Measurements from ENCODE around the gene RNF8. TPM values are rescaled to one million over a fixed set of nuclear protein-coding genes. Genes with fewer than 3 reads are reported as not detected.
"Not testable (repeated sequence)": the region's sequence is repeated elsewhere in the genome, so short reads cannot be mapped to it uniquely, and the experiment has no call there.

Gene RNF8

GRCh38 chr6:37435816-37436215 lies 82.0 kb downstream of the RNF8 start:
- no peak overlapping the region for H3K4me3 ChIP-seq (ENCODE audit: low read length)
- no peak overlapping the region for H3K4me2 ChIP-seq (ENCODE audit: low read length)
- H3K36me3 ChIP-seq (ENCODE audit: insufficient read depth, low read length): peaks cover 18% of the 10 kb centered on the region
- peaks cover 21% of the 10 kb centered on the region for H3K4me1 ChIP-seq (ENCODE audit: control insufficient read depth, insufficient read depth, low read length)
- H3K9ac ChIP-seq (ENCODE audit: low read depth, low read length): no peak overlapping the region
- H3K27me3 ChIP-seq (ENCODE audit: control insufficient read depth, insufficient read depth, low read length): no peaks in the 10 kb centered on the region
- H3K9me3 ChIP-seq (replicated peaks; ENCODE audit: low read length): no peaks in the 10 kb centered on the region

- Histone ChIP-seq H3K4me1 (ENCODE audit: control insufficient read depth, insufficient read depth, low read length) (peaks cover 25% of the 10 kb centered on the region), H3K27me3 (ENCODE audit: control insufficient read depth, insufficient read depth, low read length) (no peaks in the 10 kb centered on the region), H3K4me2 (ENCODE audit: low read length) (no peak overlapping the region), H3K9ac (ENCODE audit: low read depth, low read length) (no peak overlapping the region), H3K4me3 (ENCODE audit: low read length) (no peak overlapping the region), H3K36me3 (ENCODE audit: insufficient read depth, low read length) (peaks cover 21% of the 10 kb centered on the region), H3K9me3 (replicated peaks; ENCODE audit: low read length) (no peaks in the 10 kb centered on the region)
Measured at GRCh38 chr6:37438930-37439329, 85.1 kb downstream of the RNF8 start.

- Histone ChIP-seq H3K36me3 (ENCODE audit: insufficient read depth, low read length) (peaks cover 36% of the 10 kb centered on the region), H3K4me3 (ENCODE audit: low read length) (no peak overlapping the region), H3K9ac (ENCODE audit: low read depth, low read length) (no peak overlapping the region), H3K4me2 (ENCODE audit: low read length) (no peak overlapping the region), H3K9me3 (replicated peaks; ENCODE audit: low read length) (no peaks in the 10 kb centered on the region), H3K4me1 (ENCODE audit: control insufficient read depth, insufficient read depth, low read length) (peaks cover 14% of the 10 kb centered on the region), H3K27me3 (ENCODE audit: control insufficient read depth, insufficient read depth, low read length) (no peaks in the 10 kb centered on the region)
Measured at GRCh38 chr6:37441651-37442050, 87.9 kb downstream of the RNF8 start.

- Histone ChIP-seq H3K36me3 (ENCODE audit: insufficient read depth, low read length) (peaks cover 39% of the 10 kb centered on the region), H3K4me3 (ENCODE audit: low read length) (peak overlapping the region; percentile 44), H3K9me3 (replicated peaks; ENCODE audit: low read length) (no peaks in the 10 kb centered on the region), H3K4me2 (ENCODE audit: low read length) (peak overlapping the region; percentile 78), H3K4me1 (ENCODE audit: control insufficient read depth, insufficient read depth, low read length) (peaks cover 14% of the 10 kb centered on the region), H3K9ac (ENCODE audit: low read depth, low read length) (peak overlapping the region; percentile 23), H3K27me3 (ENCODE audit: control insufficient read depth, insufficient read depth, low read length) (no peaks in the 10 kb centered on the region)
Measured at GRCh38 chr6:37442416-37443215, 88.8 kb downstream of the RNF8 start.

GRCh38 chr6:37443216-37443542 lies 89.4 kb downstream of the RNF8 start:
- H3K36me3 ChIP-seq (ENCODE audit: insufficient read depth, low read length): peaks cover 40% of the 10 kb centered on the region
- peak overlapping the region; percentile 44 for H3K4me3 ChIP-seq (ENCODE audit: low read length)
- H3K4me1 ChIP-seq (ENCODE audit: control insufficient read depth, insufficient read depth, low read length): peaks cover 14% of the 10 kb centered on the region
- H3K9ac ChIP-seq (ENCODE audit: low read depth, low read length): peak overlapping the region; percentile 23
- H3K27me3 ChIP-seq (ENCODE audit: control insufficient read depth, insufficient read depth, low read length); H3K9me3 ChIP-seq (replicated peaks; ENCODE audit: low read length): not testable (repeated sequence)
- H3K4me2 ChIP-seq (ENCODE audit: low read length): peak overlapping the region; percentile 78

Small RNA genes lying within 50 kb of the gene (small RNA-seq; reads per million reads assigned to genes)
- not detected for gene RN7SL273P
